Uterus (tissue), 4 donors: Measurements from ENCODE around the gene CDK1. TPM values are rescaled to one million over a fixed set of nuclear protein-coding genes. Genes with fewer than 3 reads are reported as not detected.

Experiments
- DNase-seq, 2 donors: peaks; one replicate each; pipeline ENCODE4 v3.0.0-alpha.2; 2019 to 2020
- H3K27ac ChIP-seq, 2 donors: fragments of 200-600 bp; sonication (generic); 1 replicate in 1 of 2; 2 replicates in 1 of 2; pipeline ENCODE4 v1.5.1; 2016 to 2018
- H3K27me3 ChIP-seq, 2 donors: fragments of 200-600 bp; sonication (generic); one replicate each; pipeline ENCODE4 v1.5.1; 2018 to 2019; ENCODE audit warnings: control low read depth in 1 of 2
- H3K36me3 ChIP-seq, 2 donors: fragments of 200-600 bp; sonication (generic); one replicate each; pipeline ENCODE4 v1.5.1; 2019; ENCODE audit warnings: control low read depth in 1 of 2
- H3K4me1 ChIP-seq, 2 donors: fragments of 200-600 bp; sonication (generic); one replicate each; pipeline ENCODE4 v1.5.1; 2018 to 2019; ENCODE audit warnings: control low read depth in 1 of 2
- H3K4me3 ChIP-seq, 2 donors: fragments of 200-600 bp; sonication (generic); 1 replicate in 1 of 2; 2 replicates in 1 of 2; pipeline ENCODE4 v1.5.1; 2018 to 2019; ENCODE audit warnings: mild to moderate bottlenecking in 1 of 2
- H3K9me3 ChIP-seq, 2 donors: fragments of 200-600 bp; sonication (generic); one replicate each; pipeline ENCODE4 v1.5.1; 2019; ENCODE audit warnings: control low read depth in 1 of 2
- CTCF ChIP-seq, 4 experiments: fragments of 200-600 bp in 2 of 4; fragments of 450-650 bp in 2 of 4; sonication (generic) in 2 of 4; IDR thresholded peaks; one replicate each; pipeline ENCODE4 v1.5.1; 2016 to 2019; ENCODE audit warnings: antibody characterized with exemption in 4 of 4, mild to moderate bottlenecking in 2 of 4, moderate library complexity in 1 of 4
- POLR2A ChIP-seq, 2 donors: fragments of 450-650 bp; IDR thresholded peaks; one replicate each; pipeline ENCODE4 v1.6.1; 2016; ENCODE audit warnings: antibody characterized with exemption in 2 of 2, mild to moderate bottlenecking in 1 of 2, moderate library complexity in 1 of 2
- intact Hi-C: fragments of 100-400 bp; cut with DNase I; formaldehyde crosslinking; loops from one replicate; pipeline ENCODE4 v1.15.1; 2023; ENCODE audit warnings: low total_unique reads
- total RNA-seq, 4 donors: library from RNA; depleted of rRNA in 3 of 4; stranded (reverse); fragments of >200 nt in 3 of 4; gene quantifications; one replicate each; pipeline versions ENCODE4 v1.1.0 to v1.2.4, GENCODE V29; 2014 to 2023
- donor health status: DM: yes; HTN: yes; CAD: no.

Gene CDK1
- total RNA-seq, 4 donors from 2014 or later: 3.5 to 98.9 TPM; not detected in 2

GRCh38 chr10:60796481-60796880 is 18.2 kb downstream of the CDK1 start:
- H3K9me3 ChIP-seq: no peaks in the 10 kb centered on the region
- no peak overlapping the region for H3K4me3 ChIP-seq
- H3K4me1 ChIP-seq: peaks cover 0 to 4% of the 10 kb centered on the region in 2 donors
- H3K36me3 ChIP-seq: no peaks in the 10 kb centered on the region
- TF ChIP-seq CTCF (IDR thresholded peaks at IDR 0.05): no peak
- no peak for TF ChIP-seq POLR2A (IDR thresholded peaks at IDR 0.05)
- H3K27me3 ChIP-seq: no peaks in the 10 kb centered on the region
- no peak overlapping the region for H3K27ac ChIP-seq
- intact Hi-C loops: no loop called here
- no peak for DNase-seq

GRCh38 chr10:60797200-60797599 is 18.9 kb downstream of the CDK1 start:
- H3K4me1 ChIP-seq: peaks cover 0 to 4% of the 10 kb centered on the region in 2 donors
- DNase-seq: no peak

GRCh38 chr10:60798031-60798430 is 19.8 kb downstream of the CDK1 start:
- intact Hi-C loops: no loop called here
- no peaks in the 10 kb centered on the region for H3K9me3 ChIP-seq
- H3K27ac ChIP-seq: no peak overlapping the region
- H3K27me3 ChIP-seq: no peaks in the 10 kb centered on the region
- no peaks in the 10 kb centered on the region for H3K36me3 ChIP-seq
- peaks cover 0 to 4% of the 10 kb centered on the region in 2 donors for H3K4me1 ChIP-seq
- no peak for TF ChIP-seq CTCF (IDR thresholded peaks at IDR 0.05)
- no peak for TF ChIP-seq POLR2A (IDR thresholded peaks at IDR 0.05)
- no peak for DNase-seq
- H3K4me3 ChIP-seq: no peak overlapping the region

More at GRCh38 chr10:60797200-60797599, 18.9 kb downstream of the CDK1 start:
- H3K4me3 ChIP-seq: no peak overlapping the region
- no peaks in the 10 kb centered on the region for H3K9me3 ChIP-seq
- H3K27me3 ChIP-seq: no peaks in the 10 kb centered on the region
- no peaks in the 10 kb centered on the region for H3K36me3 ChIP-seq
- intact Hi-C loops: no loop called here
- TF ChIP-seq CTCF (IDR thresholded peaks at IDR 0.05): no peak
- no peak for TF ChIP-seq POLR2A (IDR thresholded peaks at IDR 0.05)
- no peak overlapping the region for H3K27ac ChIP-seq

- TF ChIP-seq CTCF (IDR thresholded peaks at IDR 0.05): no peak
- Histone ChIP-seq H3K4me1 (peaks cover 0 to 4% of the 10 kb centered on the region in 2 donors), H3K27me3 (no peaks in the 10 kb centered on the region), H3K4me3 (no peak overlapping the region), H3K36me3 (no peaks in the 10 kb centered on the region), H3K9me3 (no peaks in the 10 kb centered on the region), H3K27ac (no peak overlapping the region)
- intact Hi-C loops: no loop called here
- DNase-seq: no peak
Observed at GRCh38 chr10:60798870-60799269, 20.6 kb downstream of the CDK1 start.

- Histone ChIP-seq H3K4me1 (peaks cover 0 to 3% of the 10 kb centered on the region in 2 donors), H3K27me3 (no peaks in the 10 kb centered on the region), H3K4me3 (no peak overlapping the region), H3K36me3 (no peaks in the 10 kb centered on the region), H3K27ac (peak overlapping the region in 1 of 2 donors; percentile 5), H3K9me3 (no peaks in the 10 kb centered on the region)
- intact Hi-C loops: no loop called here
- TF ChIP-seq CTCF (IDR thresholded peaks at IDR 0.05) (no peak), POLR2A (IDR thresholded peaks at IDR 0.05) (no peak)
- DNase-seq: no peak
Observed at GRCh38 chr10:60799971-60800650, 21.8 kb downstream of the CDK1 start.
